A673 (cell line): ENCODE data around the gene H19.

Experiments
- CTCF ChIP-seq: fragments of 300-800, 200-600 bp; sonication (generic); conservative IDR thresholded peaks from 2 replicates; pipeline ENCODE4 v1.5.1; 2017; ENCODE audit warnings: low read depth, mild to moderate bottlenecking, antibody characterized with exemption, low read length, moderate library complexity, mixed read lengths
- EZH2 ChIP-seq: fragments of 200-600 bp; sonication (generic); IDR thresholded peaks from 2 replicates; pipeline ENCODE4 v1.6.1; 2017; ENCODE audit warnings: borderline replicate concordance, low read depth, mild to moderate bottlenecking, mixed read lengths, antibody characterized with exemption, low read length; ENCODE audit not compliant: poor library complexity, severe bottlenecking

GRCh38 chr11:1953489-1954266, 44.0 kb downstream of the H19 start:
- TF ChIP-seq CTCF = no peak
- TF ChIP-seq EZH2 = no peak
